ENCODE measurements around the gene GALNT6.

DNA sequence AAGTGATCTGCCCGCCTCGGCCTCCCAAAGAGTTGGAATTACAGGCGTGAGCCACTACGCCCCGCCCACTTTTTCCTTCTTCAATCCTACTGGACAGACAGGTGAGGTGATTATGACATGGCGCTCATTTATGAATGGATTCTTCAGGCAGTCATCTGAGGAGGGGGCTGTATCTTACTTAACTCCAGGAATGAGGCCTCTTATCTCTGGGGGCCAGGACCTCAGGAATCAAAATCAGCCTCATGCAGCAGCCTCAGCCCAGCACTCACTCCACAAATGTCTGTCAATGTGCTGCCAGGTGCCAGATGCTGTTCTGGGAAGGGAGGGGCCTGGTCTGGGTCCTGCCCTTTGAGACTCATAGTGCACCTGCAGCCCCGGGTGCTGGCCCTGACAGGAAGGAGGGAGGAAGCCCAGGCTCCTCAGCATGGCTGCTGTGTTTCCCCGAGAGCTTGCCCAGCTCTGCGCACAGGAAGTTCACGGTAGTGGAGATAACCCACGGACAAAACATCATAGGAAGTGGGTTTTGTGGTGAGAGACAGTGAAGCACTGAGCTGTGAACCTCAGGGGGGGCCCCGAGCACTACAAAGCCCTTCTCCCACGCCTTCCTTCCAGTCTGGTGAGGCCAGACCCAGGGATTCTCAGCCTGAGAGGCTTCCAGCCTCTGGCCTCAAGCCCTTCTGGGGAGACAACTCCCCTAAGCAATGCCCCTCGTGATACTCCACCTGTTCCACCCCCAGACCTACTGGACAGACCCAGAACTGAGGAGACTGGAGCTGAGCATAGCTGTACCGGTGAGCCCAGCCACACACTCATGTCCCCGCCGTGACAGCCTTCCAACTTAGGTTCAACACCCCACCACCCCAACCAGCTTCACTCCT is 22.3 kb downstream of the GALNT6 start:
- no peak for TF ChIP-seq POLR2AphosphoS5 (IDR thresholded peaks at IDR 0.05; ENCODE audit: low read depth, low read length)
- no peak for TF ChIP-seq CTCF (IDR thresholded peaks at IDR 0.05)
- TF ChIP-seq TCF7L2 (IDR thresholded peaks at IDR 0.05; ENCODE audit: low read depth, low read length): no peak
- no peak for TF ChIP-seq REST (IDR thresholded peaks at IDR 0.05; ENCODE audit: insufficient read depth in 1 of 2, low read depth in 2 of 2, low read length in 1 of 2)
- TF ChIP-seq SIN3A (IDR thresholded peaks at IDR 0.05; ENCODE audit: borderline replicate concordance, insufficient read depth, low read depth, low read length): no peak

Data from Panc1 (cell line).